H1 (cell line): ENCODE measurements around the gene NR4A3. TPM values are rescaled to one million over a fixed set of nuclear protein-coding genes. Genes with fewer than 3 reads are reported as not detected.

Source experiments
- CTCF ChIA-PET: fragments of 300-600 bp; sonication (Branson Sonifier 250); formaldehyde crosslinking; loops from one replicate; lab custom pipeline; 2021; ENCODE audit not compliant: partially characterized antibody; lab: Charles Lee
- POLR2A ChIA-PET: fragments of 300-600 bp; sonication (Branson Sonifier 250); formaldehyde crosslinking; loops from one replicate; lab custom pipeline; 2021; ENCODE audit warnings: inconsistent platforms; ENCODE audit not compliant: partially characterized antibody; lab: Charles Lee
- DNase-seq, 2 experiments: peaks; one replicate each; pipeline versions ENCODE4 v3.0.0 to v3.0.0-alpha.2; 2010 to 2022; ENCODE audit warnings: low spot score in 2 of 2, low read depth in 1 of 2, mixed read lengths in 1 of 2
- FAIRE-seq: peaks from 2 replicates; lab custom pipeline; 2011; peaks lifted over from hg19 to GRCh38; lab: Jason Lieb, UNC
- H2AFZ ChIP-seq: 2 replicates; pipeline ENCODE4 v1.8.1; 2012; ENCODE audit warnings: low read length, inconsistent platforms
- H2AK5ac ChIP-seq: 2 replicates; pipeline ENCODE4 v1.6.1; 2013; ENCODE audit warnings: low read depth, low read length
- H2BK120ac ChIP-seq: replicated peaks from 2 replicates; pipeline ENCODE3; 2013; ENCODE audit warnings: low read depth, low read length, inconsistent platforms
- H2BK12ac ChIP-seq: 2 replicates; pipeline ENCODE4 v1.6.1; 2013; ENCODE audit warnings: low read depth, low read length
- H2BK15ac ChIP-seq: 2 replicates; pipeline ENCODE4 v1.6.1; 2013; ENCODE audit warnings: low read length
- H2BK20ac ChIP-seq: 2 replicates; pipeline ENCODE4 v1.6.1; 2013; ENCODE audit warnings: low read length
- H2BK5ac ChIP-seq: 2 replicates; pipeline ENCODE4 v1.6.1; 2013; ENCODE audit warnings: low read depth, low read length
- H3K14ac ChIP-seq: 2 replicates; pipeline ENCODE4 v1.6.1; 2013; ENCODE audit warnings: inconsistent platforms; ENCODE audit not compliant: insufficient read length
- H3K18ac ChIP-seq: 2 replicates; pipeline ENCODE4 v1.6.1; 2013; ENCODE audit warnings: low read length; ENCODE audit errors: extremely low read depth
- H3K23ac ChIP-seq: 2 replicates; pipeline ENCODE4 v1.6.1; 2013; ENCODE audit warnings: inconsistent platforms; ENCODE audit not compliant: insufficient read length
- H3K23me2 ChIP-seq: 2 replicates; pipeline ENCODE4 v1.6.1; 2013; ENCODE audit warnings: low read depth, low read length
- H3K27ac ChIP-seq: 2 replicates; pipeline ENCODE4 v1.6.1; 2011; ENCODE audit warnings: low read depth, low read length, inconsistent platforms
- H3K27me3 ChIP-seq, 4 experiments: replicated peaks in 1 of 4; 1 replicate in 1 of 4; 2 replicates in 3 of 4; pipeline versions ENCODE4 v1.6.1 to v1.8.1; 2011 to 2013; ENCODE audit warnings: low read length in 3 of 4, mild to moderate bottlenecking in 3 of 4, inconsistent platforms in 2 of 4, mixed read lengths in 2 of 4, moderate library complexity in 1 of 4; ENCODE audit not compliant: control insufficient read depth in 3 of 4, insufficient read depth in 3 of 4; ENCODE audit errors: extremely low read depth in 1 of 4
- H3K36me3 ChIP-seq, 4 experiments: 2 replicates each; pipeline versions ENCODE4 v1.6.1 to v1.8.1; 2011 to 2013; ENCODE audit warnings: mild to moderate bottlenecking in 4 of 4, low read length in 3 of 4, moderate library complexity in 2 of 4, control low read depth in 1 of 4, inconsistent platforms in 1 of 4; ENCODE audit not compliant: insufficient read depth in 4 of 4, control insufficient read depth in 2 of 4
- H3K4ac ChIP-seq: replicated peaks from 2 replicates; pipeline ENCODE3; 2013; ENCODE audit warnings: low read length, low read depth, mixed read lengths, inconsistent platforms; ENCODE audit not compliant: insufficient read length
- H3K4me1 ChIP-seq, 4 experiments: replicated peaks in 1 of 4; 1 replicate in 1 of 4; 2 replicates in 3 of 4; pipeline versions ENCODE4 v1.6.1 to v1.8.1; 2011 to 2013; ENCODE audit warnings: low read length in 3 of 4, inconsistent platforms in 2 of 4, mixed read lengths in 1 of 4; ENCODE audit not compliant: insufficient read depth in 4 of 4, control insufficient read depth in 3 of 4
- H3K4me2 ChIP-seq, 2 experiments: 2 replicates each; pipeline versions ENCODE4 v1.6.1 to v1.8.1; 2011 to 2013; ENCODE audit warnings: low read depth in 2 of 2, low read length in 2 of 2, control low read depth in 1 of 2, inconsistent platforms in 1 of 2, mild to moderate bottlenecking in 1 of 2; ENCODE audit not compliant: insufficient read depth in 1 of 2
- H3K4me3 ChIP-seq, 4 experiments: fragments of 200-600, 300-600 bp in 1 of 4; sonication (generic), shearing (Covaris generic), sonication (Bioruptor Twin) in 1 of 4; 2 replicates each; pipeline versions ENCODE4 v1.5.1 to v1.8.1; 2011 to 2016; ENCODE audit warnings: low read length in 4 of 4, low read depth in 3 of 4, control low read depth in 2 of 4, inconsistent platforms in 2 of 4, mild to moderate bottlenecking in 2 of 4, mixed read lengths in 1 of 4, moderate library complexity in 1 of 4; ENCODE audit not compliant: insufficient read depth in 2 of 4; ENCODE audit errors: extremely low read depth in 1 of 4
- H3K56ac ChIP-seq: replicated peaks from 2 replicates; pipeline ENCODE3; 2013; ENCODE audit warnings: low read depth, mild to moderate bottlenecking, mixed read lengths, low read length, inconsistent platforms; ENCODE audit not compliant: insufficient read length
- H3K79me1 ChIP-seq: 2 replicates; pipeline ENCODE4 v1.6.1; 2013; ENCODE audit warnings: low read depth, low read length, control low read depth
- H3K79me2 ChIP-seq, 2 experiments: 2 replicates each; pipeline versions ENCODE4 v1.6.1 to v1.8.1; 2012 to 2013; ENCODE audit warnings: low read length in 2 of 2, mild to moderate bottlenecking in 2 of 2, inconsistent platforms in 1 of 2; ENCODE audit not compliant: insufficient read depth in 2 of 2, control insufficient read depth in 1 of 2
- H3K9ac ChIP-seq, 4 experiments: replicated peaks in 1 of 4; 1 replicate in 1 of 4; 2 replicates in 3 of 4; pipeline versions ENCODE4 v1.6.1 to v1.8.1; 2011 to 2013; ENCODE audit warnings: low read depth in 3 of 4, low read length in 3 of 4, control low read depth in 2 of 4, mild to moderate bottlenecking in 2 of 4, moderate library complexity in 2 of 4, inconsistent platforms in 1 of 4; ENCODE audit errors: extremely low read depth in 1 of 4
- H3K9me3 ChIP-seq, 2 experiments: 2 replicates each; pipeline versions ENCODE4 v1.6.1 to v1.8.1; 2012 to 2013; ENCODE audit warnings: mild to moderate bottlenecking in 2 of 2, moderate library complexity in 2 of 2, control low read depth in 1 of 2, inconsistent platforms in 1 of 2, low read depth in 1 of 2, low read length in 1 of 2, mixed read lengths in 1 of 2; ENCODE audit not compliant: insufficient read depth in 2 of 2
- H4K20me1 ChIP-seq, 2 experiments: replicated peaks in 1 of 2; 2 replicates each; pipeline versions ENCODE3 to v1.8.1; 2011 to 2013; ENCODE audit warnings: inconsistent platforms in 2 of 2, low read length in 2 of 2, mild to moderate bottlenecking in 1 of 2; ENCODE audit not compliant: insufficient read depth in 2 of 2, control insufficient read depth in 1 of 2
- H4K5ac ChIP-seq: 2 replicates; pipeline ENCODE4 v1.6.1; 2013; ENCODE audit warnings: low read length, low read depth, mixed read lengths, inconsistent platforms; ENCODE audit not compliant: insufficient read length
- H4K8ac ChIP-seq: 2 replicates; pipeline ENCODE4 v1.8.0; 2013; ENCODE audit warnings: mild to moderate bottlenecking, moderate library complexity, low read length, inconsistent platforms; ENCODE audit not compliant: insufficient read depth; ENCODE audit errors: extremely low read depth
- H4K91ac ChIP-seq: replicated peaks from 2 replicates; pipeline ENCODE3; 2013; ENCODE audit warnings: low read length, mixed read lengths, inconsistent platforms; ENCODE audit not compliant: insufficient read length
- ATF3 ChIP-seq: IDR thresholded peaks from 2 replicates; pipeline ENCODE4 v1.6.1; 2011; ENCODE audit warnings: low read depth, mild to moderate bottlenecking, low read length; ENCODE audit not compliant: insufficient read depth
- CTBP2 ChIP-seq: IDR thresholded peaks from 2 replicates; pipeline ENCODE4 v1.7.0; 2011; ENCODE audit warnings: borderline replicate concordance, mild to moderate bottlenecking, moderate library complexity, mixed read lengths, low read length; ENCODE audit not compliant: insufficient read depth, insufficient read length
- GABPA ChIP-seq: IDR thresholded peaks from 2 replicates; pipeline ENCODE4 v1.6.1; 2011; ENCODE audit warnings: mild to moderate bottlenecking, low read length, moderate library complexity, borderline replicate concordance; ENCODE audit not compliant: insufficient read depth
- GTF2F1 ChIP-seq: IDR thresholded peaks from 2 replicates; pipeline ENCODE4 v1.6.1; 2012; ENCODE audit warnings: low read depth, low read length, improper control_type of control experiment, borderline replicate concordance
- HDAC6 ChIP-seq: IDR thresholded peaks from one replicate; pipeline ENCODE4 v1.7.1; 2012; ENCODE audit warnings: low read depth, mild to moderate bottlenecking, inconsistent platforms, low read length, moderate library complexity
- KDM1A ChIP-seq: fragments of 200-600, 300-600 bp; sonication (generic); IDR thresholded peaks from 2 replicates; pipeline ENCODE4 v1.7.1; 2016; ENCODE audit warnings: mild to moderate bottlenecking, low read length, borderline replicate concordance
- MAFK ChIP-seq: IDR thresholded peaks from 2 replicates; pipeline ENCODE4 v1.6.1; 2012; ENCODE audit warnings: low read depth, mild to moderate bottlenecking, improper control_type of control experiment, low read length
- NANOG ChIP-seq: IDR thresholded peaks from 2 replicates; pipeline ENCODE4 v1.6.1; 2011; ENCODE audit warnings: low read length, low read depth, mild to moderate bottlenecking, inconsistent platforms; ENCODE audit not compliant: insufficient read depth, poor library complexity, severe bottlenecking
- RFX5 ChIP-seq: IDR thresholded peaks from 2 replicates; pipeline ENCODE4 v1.6.1; 2011; ENCODE audit warnings: low read depth, low read length, improper control_type of control experiment, borderline replicate concordance
- RXRA ChIP-seq: IDR thresholded peaks from 2 replicates; pipeline ENCODE4 v1.6.1; 2011; ENCODE audit warnings: low read depth, mild to moderate bottlenecking, low read length, moderate library complexity; ENCODE audit not compliant: insufficient read depth
- SP4 ChIP-seq: IDR thresholded peaks from 2 replicates; pipeline ENCODE4 v1.6.1; 2012; ENCODE audit warnings: low read length, inconsistent platforms
- TAF7 ChIP-seq: optimal IDR thresholded peaks from 2 replicates; pipeline ENCODE3; 2011; ENCODE audit warnings: low read depth, mild to moderate bottlenecking, inconsistent platforms, low read length, moderate library complexity, borderline replicate concordance
- YY1 ChIP-seq: IDR thresholded peaks from 2 replicates; pipeline ENCODE4 v1.6.1; 2011; ENCODE audit warnings: low read depth, mild to moderate bottlenecking, low read length
- WGBS, 2 experiments: shearing (Covaris generic) in 1 of 2; methylation state at CpG; one replicate each; pipeline versions ENCODE4 v1.1.6 to v1.1.7; 2013 to 2015; ENCODE audit warnings: low lambda C conversion rate in 2 of 2, mixed read lengths in 2 of 2, inconsistent platforms in 1 of 2, low coverage in 1 of 2, missing lambda C conversion rate in 1 of 2; ENCODE audit not compliant: insufficient replicate concordance in 2 of 2, insufficient coverage in 1 of 2, insufficient read length in 1 of 2; ENCODE audit errors: extremely low coverage in 1 of 2, missing lambda C conversion rate in 1 of 2; 5-methylcytosine and 5-hydroxymethylcytosine counted together
- polyA plus RNA-seq, 7 experiments: library from polyadenylated mRNA; depleted of rRNA in 3 of 7; stranded (reverse) in 5 of 7; unstranded in 2 of 7; fragments of >200 nt in 5 of 7; fragments of 200-250 nt in 2 of 7; gene quantifications; 1 replicate in 5 of 7; 2 replicates in 1 of 7; 4 replicates in 1 of 7; pipeline versions ENCODE4 v1.2.1 to v1.2.3, GENCODE V29; 2011 to 2013; ENCODE audit warnings: missing spikeins in 2 of 7, mixed read lengths in 2 of 7
- total RNA-seq: library from RNA; stranded (reverse); fragmentation: NEBNext Ultra II Directional; extraction: Animal tissue kit (Norgen Biotek cat#: 25700); gene quantifications from 2 replicates; pipeline ENCODE4 v1.2.1, GENCODE V29; 2021

The NR4A3 gene
- total and polyA plus RNA-seq, 2 of the 8 experiments (the other 6 are each of a cell fraction or from before 2014, with no cell fraction given): 0.05 to 0.30 TPM

- H3K18ac ChIP-seq: no peak overlapping the region
- peaks cover 5 to 19% of the 10 kb centered on the region in 2 experiments for H4K20me1 ChIP-seq
- H3K36me3 ChIP-seq: peaks cover 0 to 6% (median 0%) of the 10 kb centered on the region in 4 experiments; a peak in 1 of 8 replicates
- no peak overlapping the region for H3K4me3 ChIP-seq
- no peak overlapping the region for H3K23ac ChIP-seq
- WGBS, 2 experiments: 72% methylated on average over 3 of the region's 3 CpGs; no CpG with 5 or more reads in 1 of the 2 experiments
- no peak overlapping the region for H2AK5ac ChIP-seq
- no peak overlapping the region for H3K27ac ChIP-seq
- H4K5ac ChIP-seq: no peak overlapping the region
- no peak overlapping the region for H2BK15ac ChIP-seq
- ChIA-PET POLR2A (no interaction called here), CTCF (interaction anchor here (2.4 kb wide), 1 partner anchor 33 kb away, joined by 13 read pairs; no protein-coding TSS in a partner anchor)
- peaks cover 66 to 96% (median 88%) of the 10 kb centered on the region in 4 experiments for H3K27me3 ChIP-seq
- H3K4me2 ChIP-seq: no peak overlapping the region; a peak in 1 of 4 replicates
- no peak overlapping the region for H4K8ac ChIP-seq
- no peak overlapping the region for H2AFZ ChIP-seq
- H3K56ac ChIP-seq: no peak overlapping the region
- DNase-seq (no peak), FAIRE-seq (no peak)
- H3K4ac ChIP-seq: no peak overlapping the region
- no peaks in the 10 kb centered on the region for H3K79me2 ChIP-seq
- no peak overlapping the region for H4K91ac ChIP-seq
- peaks cover 0 to 28% (median 16%) of the 10 kb centered on the region in 4 experiments; a peak in 6 of 7 replicates for H3K4me1 ChIP-seq
- no peak overlapping the region for H2BK20ac ChIP-seq
- H3K14ac ChIP-seq: no peak overlapping the region
- no peak overlapping the region for H2BK12ac ChIP-seq
- H2BK5ac ChIP-seq: no peak overlapping the region
- no peaks in the 10 kb centered on the region for H3K79me1 ChIP-seq
- no peak overlapping the region for H3K9ac ChIP-seq
- no peak overlapping the region for H2BK120ac ChIP-seq
- H3K9me3 ChIP-seq: no peaks in the 10 kb centered on the region
- peaks cover 38% of the 10 kb centered on the region for H3K23me2 ChIP-seq
- no peak for TF ChIP-seq RXRA
- TF ChIP-seq ATF3: no peak
- TF ChIP-seq HDAC6: no peak
- TF ChIP-seq KDM1A: no peak
- no peak for TF ChIP-seq GABPA
- no peak for TF ChIP-seq GTF2F1
- TF ChIP-seq NANOG: no peak
- no peak for TF ChIP-seq TAF7
- no peak for TF ChIP-seq MAFK
- TF ChIP-seq YY1: no peak
- no peak for TF ChIP-seq SP4
- TF ChIP-seq CTBP2: no peak
- no peak for TF ChIP-seq RFX5
Observed at GRCh38 chr9:99826579-99826978, 4.9 kb downstream of the NR4A3 start.
